ENCODE data around the gene POLR2L.
A peak's percentile ranks its signal among the peaks of the same experiment; 100 is the strongest.

- TF ChIP-seq CTCF (IDR thresholded peaks at IDR 0.05) = peak in 1 of 6 experiments; percentile 20
- peak; percentile 13 to 28 for TF ChIP-seq POLR2AphosphoS5 (IDR thresholded peaks at IDR 0.05)
- TF ChIP-seq POLR2A (IDR thresholded peaks at IDR 0.05) = no peak
Observed at GRCh38 chr11:832529-833113, 9.7 kb downstream of the POLR2L start, which contains the start of gene CD151.
